NCI-H2107 (cell line): ENCODE results near the gene VPS54.
"Not testable (repeated sequence)": the region's sequence is repeated elsewhere in the genome, so short reads cannot be mapped to it uniquely, and the experiment has no call there.

Source experiments
- DNase-seq: peaks from one replicate; lab custom pipeline; 2025; lab: John Stamatoyannopoulos, UW

VPS54 gene

DNA sequence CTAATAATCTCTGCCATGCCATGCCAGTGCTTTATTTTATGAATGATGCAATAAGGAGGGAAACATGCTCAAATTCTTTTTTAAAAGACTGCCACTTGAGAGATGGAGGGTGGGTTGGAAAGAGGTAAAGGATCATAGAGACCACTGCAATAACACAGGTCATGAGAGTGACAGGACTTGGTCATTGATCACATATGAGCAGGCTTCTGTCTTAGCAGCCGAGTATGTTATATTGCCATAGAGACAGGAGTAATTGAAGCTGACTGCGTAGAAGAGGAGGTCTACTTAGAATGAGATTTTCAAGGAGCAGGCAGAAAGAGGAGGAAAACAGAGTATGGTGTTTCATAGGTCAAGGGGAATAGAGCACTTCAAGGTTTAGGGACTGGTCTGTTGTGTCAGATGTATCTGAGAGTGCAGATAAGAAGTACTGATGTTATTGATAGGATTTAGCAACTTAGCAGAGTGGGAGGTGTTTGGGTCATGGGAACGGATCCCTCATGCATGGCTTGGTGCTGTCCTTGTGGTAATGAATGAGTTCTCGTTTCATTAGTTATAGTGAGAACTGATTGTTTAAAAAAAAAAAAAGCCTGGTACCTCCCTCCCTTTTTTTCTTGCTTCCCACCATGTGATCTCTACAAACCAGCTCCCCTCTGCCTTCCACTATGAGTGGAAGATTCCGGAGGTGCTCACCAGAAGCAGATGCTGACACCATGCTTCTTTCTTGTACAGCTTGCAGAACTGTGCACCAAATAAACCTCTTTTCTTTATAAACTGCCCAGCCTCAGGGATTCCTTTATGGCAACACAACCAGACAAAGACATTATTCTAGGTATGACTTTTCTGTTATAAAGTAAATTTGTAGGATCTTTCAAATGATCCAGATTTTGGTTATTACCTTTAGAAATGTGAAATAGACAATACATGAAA, 144.8 kb downstream of the VPS54 start:
- DNase-seq, result no peak

DNA sequence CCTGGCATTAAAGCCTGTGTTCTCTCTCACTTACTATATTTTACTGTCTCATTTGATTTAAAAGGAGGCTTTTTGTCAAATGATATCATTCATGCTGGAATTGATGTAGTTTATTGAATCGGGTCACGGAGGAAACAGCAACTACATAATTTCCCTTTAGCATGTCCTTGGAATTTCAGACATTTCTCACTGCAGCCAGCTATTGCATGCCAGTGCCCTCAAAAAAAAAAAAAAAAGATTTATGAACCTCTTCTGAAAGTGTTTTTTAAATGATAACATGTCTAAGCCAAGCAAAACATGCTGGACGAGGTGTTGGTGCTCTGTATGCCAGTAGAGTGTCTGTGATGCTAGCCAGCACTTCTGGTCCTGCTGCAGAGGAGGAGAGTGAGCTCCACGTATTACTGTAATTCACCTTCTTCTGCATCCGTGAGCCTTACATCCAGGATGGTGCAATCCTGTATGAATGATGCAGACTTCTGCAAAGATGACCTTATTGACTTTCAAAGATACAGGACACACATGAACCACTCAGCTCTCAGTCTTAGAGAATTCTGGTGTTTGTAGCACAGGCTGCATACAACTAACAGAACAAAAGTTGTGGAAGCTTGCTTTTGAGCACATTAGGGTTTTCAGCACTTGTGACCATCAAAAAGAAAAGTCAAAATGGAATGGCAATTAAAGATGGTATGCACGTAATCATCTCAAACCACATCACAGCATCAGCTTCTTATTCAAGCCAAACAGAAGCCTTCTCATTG, 146.5 kb downstream of the VPS54 start:
- DNase-seq, result no peak

- no peak for DNase-seq
Measured at GRCh38 chr2:63871864-63872263, 147.4 kb downstream of the VPS54 start.

GRCh38 chr2:63870679-63871078, 148.5 kb downstream of the VPS54 start:
- DNase-seq, result no peak

DNA sequence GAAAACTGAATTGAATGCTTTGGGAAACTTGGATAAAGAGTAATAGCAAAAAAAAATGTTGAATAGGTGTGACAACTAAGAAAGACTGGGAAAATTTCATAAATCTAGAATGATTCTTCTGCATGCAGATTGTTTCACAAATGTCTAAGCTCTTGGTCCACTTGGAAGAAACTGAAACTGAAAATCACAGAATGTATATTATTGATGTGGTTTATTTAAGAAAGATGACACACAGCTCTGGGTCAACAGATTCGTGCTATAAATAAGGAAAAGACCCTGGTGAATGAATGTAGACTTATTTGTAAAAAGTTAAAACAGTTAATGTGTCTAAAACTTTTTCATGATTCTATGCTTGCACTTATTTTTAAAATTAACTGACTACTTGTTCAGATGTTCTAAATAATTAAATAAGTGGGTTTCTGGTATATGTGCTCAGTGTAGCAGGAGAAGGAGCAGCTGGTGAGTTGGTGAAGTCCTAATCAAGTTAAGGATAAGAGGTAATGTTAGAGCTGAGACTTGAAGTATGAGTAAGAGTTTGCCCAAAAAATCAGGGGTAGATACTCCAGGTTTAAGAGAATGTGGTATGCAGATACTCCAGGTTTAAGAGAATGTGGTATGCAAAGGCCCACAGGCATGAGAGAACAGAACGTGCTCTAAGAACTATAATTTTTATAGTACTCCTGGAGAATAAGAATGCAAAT, 153.1 kb downstream of the VPS54 start:
- no peak for DNase-seq

DNA sequence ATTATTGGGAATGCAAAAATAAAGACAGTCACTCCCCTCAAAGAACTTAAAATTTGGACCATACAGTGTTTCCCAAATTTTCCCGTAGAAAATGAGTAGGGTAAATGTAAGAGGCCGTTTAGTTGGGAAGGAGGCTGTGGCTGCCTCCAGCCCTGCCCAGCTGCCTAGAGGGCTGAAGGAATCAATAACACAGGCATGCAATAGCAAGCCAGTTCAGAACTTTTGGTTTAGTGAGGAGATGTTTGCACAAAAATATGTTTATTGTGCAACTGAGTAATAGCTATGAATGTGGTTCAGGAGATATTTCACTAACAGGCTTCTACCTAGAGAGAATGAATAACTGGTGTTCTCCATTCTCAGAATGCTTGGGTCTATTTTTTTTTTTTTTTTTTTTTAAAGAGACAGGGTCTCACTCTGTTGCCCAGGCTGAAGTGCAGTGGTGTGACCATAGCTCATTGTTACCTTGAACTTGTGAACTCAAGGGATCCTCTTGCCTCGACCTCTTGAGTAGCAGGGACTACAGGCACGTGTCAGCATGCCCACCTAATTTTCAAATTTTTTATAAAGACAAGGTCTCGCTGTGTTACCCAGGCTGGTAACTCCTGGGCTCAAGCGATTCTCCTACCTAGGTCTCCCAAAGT, 153.9 kb downstream of the VPS54 start:
- DNase-seq, result no peak

- DNase-seq, result no peak
Measured at GRCh38 chr2:63863707-63864106, 155.5 kb downstream of the VPS54 start.

- DNase-seq, result no peak
Measured at GRCh38 chr2:63862806-63863205, 156.4 kb downstream of the VPS54 start.

DNA sequence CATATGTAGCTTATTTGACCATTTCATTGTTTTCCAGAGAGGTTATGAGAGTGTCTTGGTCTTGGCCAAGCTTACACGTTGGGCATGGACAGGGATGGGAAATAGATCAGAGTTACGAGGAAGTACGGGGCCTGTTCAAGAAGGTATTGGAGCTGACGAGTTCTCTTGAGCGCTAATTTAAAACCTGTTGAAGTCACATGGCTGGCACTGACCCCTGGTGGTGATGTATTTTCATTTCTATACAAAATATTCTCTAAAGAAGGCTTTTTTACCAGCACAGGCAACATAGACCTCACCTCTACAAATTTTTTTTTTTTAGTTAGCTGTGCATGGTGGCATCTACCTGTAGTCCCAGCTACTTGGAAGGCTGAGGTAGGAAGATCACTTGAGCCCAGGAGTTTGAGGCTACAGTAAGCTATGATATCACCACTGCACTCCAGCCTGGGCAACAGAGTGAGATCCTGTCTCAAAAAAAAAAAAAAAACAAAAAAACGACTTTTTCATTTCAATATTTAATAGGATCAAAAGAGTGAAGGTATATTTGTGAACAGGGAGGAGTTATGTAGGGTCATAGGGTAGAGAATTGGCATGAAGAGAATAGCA, 157.9 kb downstream of the VPS54 start:
- no peak for DNase-seq

GRCh38 chr2:63858291-63858690, 160.9 kb downstream of the VPS54 start:
- DNase-seq, result no peak

DNA sequence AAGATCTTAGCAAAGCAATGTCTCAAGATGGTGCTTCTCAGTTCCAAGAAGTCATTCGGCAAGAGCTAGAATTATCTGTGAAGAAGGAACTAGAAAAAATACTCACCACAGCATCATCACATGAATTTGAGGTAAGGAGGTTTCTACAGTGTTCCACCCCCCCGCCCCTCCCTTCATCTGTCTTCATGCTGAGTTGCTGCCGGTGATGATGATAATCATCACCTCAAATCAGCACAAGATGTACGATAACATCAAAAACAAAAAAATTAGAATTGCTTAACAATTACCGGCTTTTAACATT, 163.0 kb downstream of the VPS54 start:
- DNase-seq, result no peak

DNA sequence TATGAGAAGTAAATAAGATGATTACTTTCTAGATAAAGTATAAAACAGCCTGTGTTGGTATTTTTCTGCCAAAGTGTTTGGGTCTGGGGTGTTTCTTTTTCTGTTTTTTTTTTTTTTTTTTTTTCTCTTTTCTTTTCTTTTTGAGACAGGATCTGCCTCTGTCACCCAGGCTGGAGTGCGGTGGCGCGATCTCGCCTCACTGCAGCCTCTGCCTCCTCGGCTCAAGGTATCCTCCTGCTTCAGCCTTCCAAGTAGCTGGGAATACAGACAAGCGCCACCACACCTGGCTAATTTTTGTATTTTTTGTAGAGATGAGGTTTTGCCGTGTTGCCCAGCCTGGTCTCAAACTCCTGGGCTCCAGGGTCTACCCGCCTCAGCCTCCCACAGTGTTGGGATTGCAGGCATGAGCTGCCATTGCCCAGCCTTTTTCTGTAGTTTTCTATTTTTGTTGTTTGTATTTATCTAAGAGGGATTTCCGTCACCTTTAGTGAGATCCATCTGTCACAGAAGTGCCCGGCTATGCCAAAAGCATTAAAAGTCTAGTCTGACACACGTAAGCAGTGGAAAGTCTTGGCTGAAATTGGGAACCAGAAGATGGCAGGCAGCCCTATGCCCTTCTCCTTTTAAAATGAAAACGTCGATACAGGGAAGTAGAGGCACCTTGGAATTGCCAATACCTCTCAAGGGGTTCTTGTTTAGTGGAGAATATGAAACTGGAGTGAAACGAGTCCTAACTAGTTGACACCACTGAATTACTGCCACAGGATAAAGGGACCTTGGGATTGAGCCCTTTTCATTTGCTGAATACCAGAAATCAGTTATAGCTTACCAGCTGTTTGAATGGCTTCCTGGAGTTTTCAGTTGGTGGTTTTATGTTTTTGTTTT, 163.6 kb downstream of the VPS54 start:
- no peak for DNase-seq

- no peak for DNase-seq
Measured at GRCh38 chr2:63853527-63854310, 165.5 kb downstream of the VPS54 start.

GRCh38 chr2:63851691-63852311, 167.4 kb downstream of the VPS54 start:
- DNase-seq, result no peak

DNA sequence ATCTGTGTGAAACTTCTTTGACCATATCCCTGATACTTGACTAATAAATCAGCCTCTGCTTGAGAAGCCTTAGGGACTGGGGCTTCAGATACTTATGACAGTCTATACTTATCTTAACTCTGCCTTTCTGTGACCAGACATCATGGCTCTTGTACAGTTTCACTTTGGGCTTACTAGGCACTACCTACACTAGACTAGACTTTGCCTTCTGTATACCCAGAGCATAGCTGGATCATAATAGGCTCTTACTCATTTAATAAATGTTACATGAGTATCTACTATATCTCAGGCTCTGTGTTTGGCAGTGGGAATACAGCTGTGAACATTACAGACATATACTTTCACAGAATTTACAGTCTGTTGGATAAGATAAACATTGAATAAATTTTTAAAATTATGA, 168.6 kb downstream of the VPS54 start:
- no peak for DNase-seq

- DNase-seq, result no peak
Measured at GRCh38 chr2:63850204-63850571, 169.0 kb downstream of the VPS54 start.

GRCh38 chr2:63849381-63850203, 169.6 kb downstream of the VPS54 start:
- DNase-seq, result no peak

DNA sequence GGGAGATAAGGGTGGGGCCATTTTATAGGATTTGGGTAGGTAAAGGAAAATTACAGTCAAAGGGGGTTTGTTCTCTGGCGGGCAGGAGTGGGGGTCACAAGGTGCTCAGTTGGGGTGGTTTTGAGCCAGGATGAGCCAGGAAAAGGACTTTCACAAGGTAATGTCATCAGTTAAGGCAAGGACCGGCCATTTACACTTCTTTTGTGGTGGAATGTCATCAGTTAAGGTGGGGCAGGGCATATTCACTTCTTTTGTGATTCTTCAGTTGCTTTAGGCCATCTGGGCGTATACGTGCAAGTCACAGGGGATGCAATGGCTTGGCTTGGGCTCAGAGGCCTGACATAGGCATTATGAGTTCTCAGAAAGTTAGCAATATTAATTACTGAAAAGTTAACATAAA, 171.7 kb downstream of the VPS54 start:
- DNase-seq, result not testable (repeated sequence)

DNA sequence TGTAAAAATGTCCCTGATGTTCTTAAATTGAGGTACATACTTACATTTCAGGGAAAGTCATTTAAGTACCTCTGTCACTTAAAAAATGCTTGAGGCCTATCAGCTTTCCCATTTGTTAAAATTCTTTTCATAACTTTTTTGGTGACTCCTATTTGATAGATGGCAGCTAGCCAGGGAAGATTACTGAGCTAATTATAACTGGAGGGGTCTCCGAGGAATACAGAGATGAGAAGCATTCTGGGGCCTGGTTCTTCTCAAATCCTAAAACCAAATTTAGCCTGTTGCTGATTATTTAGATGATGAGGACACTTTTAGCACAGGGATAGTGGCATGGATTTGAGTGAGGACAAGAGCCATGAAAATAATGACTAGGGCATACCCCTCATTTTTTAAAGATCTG, 172.7 kb downstream of the VPS54 start:
- DNase-seq, result no peak
